Activated CD4-positive, alpha-beta T cell treated with anti-CD3 and anti-CD28 coated beads, Interleukin-2, amount 50 U/mL, for 24 hours (primary cell): ENCODE results near the gene CRYBB2.
"Not testable (repeated sequence)": the region's sequence is repeated elsewhere in the genome, so short reads cannot be mapped to it uniquely, and the experiment has no call there.

Experiments
- DNase-seq, 2 donors: peaks; one replicate each; pipeline ENCODE4 v3.0.0-alpha.2; 2020; ENCODE audit warnings: low read depth in 1 of 2, low spot score in 1 of 2

Gene CRYBB2, protein sequence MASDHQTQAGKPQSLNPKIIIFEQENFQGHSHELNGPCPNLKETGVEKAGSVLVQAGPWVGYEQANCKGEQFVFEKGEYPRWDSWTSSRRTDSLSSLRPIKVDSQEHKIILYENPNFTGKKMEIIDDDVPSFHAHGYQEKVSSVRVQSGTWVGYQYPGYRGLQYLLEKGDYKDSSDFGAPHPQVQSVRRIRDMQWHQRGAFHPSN

DNA sequence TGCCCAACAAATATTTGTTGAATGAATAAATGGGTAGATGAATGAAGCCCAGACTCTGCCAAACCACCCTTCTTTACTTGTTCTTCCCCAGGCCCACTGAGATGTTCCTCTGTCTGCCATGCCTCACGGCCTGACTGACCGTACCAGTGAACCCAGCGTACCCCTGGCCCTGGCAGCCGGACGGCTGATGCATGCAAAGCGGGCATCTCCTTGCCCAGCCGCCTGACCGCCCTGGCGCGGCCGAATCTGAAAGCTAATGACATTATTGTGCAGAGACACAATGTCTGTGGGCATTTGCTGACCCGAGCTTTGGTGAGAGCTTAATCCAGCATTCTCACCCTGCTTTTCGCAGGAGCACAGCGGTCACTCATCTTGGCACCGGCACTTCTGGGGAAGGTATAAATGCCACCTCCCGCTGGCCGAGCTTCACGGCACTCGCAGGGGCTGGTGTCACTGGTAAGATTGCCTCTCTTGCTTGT is at the start of gene CRYBB2:
CRYBB2 (plus strand) TSS at position 429 of the 479 bp plus-strand sequence. CDS start 1,791 bp downstream, outside the sequence.
- no peak for DNase-seq

DNA sequence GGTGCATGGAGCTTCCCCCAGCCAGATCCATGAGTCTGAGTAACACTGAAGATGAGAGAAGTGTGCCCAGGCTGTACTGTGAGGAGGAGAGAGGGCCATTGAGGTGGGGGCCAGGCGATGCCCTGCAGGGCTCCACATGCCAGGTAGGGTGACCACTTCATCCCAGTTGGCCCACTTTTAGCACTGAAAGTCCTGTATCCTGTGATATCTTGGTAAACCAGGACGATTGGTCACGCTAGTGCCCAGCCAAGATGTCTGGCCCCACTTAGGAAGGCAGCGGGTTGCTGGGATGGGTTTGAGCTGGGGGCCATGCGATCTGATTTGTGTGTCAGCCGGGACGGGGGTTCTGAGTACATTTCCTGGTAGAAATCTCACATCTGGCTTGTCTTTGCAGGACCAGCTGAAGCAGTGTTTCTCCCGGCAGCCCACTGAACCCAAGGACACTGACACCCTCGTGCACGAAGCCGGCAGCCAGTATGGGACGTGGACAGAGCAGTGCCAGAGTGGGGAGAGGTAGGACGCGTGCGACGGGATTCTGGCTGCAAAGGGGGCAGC is 48.9 kb upstream of the CRYBB2 start:
- no peak for DNase-seq

DNA sequence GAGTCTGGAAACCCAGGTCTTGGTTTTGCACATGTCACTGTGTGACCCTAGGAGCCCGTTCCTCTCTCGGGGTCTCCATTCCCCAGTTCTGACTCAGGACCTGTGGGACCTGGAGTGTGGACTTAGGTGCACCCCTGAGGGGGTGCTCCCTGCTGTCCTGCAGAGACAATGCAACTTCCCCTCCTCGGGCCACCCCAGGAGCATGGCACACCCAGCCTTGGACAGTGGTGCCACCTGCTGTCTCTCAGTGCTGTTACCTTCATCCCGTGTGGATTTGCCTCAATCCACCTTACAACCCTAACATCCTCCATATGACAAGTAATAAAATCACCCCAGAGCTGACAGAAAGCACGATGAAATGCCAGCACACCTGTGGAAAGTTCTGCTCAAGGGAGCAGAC is 47.3 kb upstream of the CRYBB2 start:
- DNase-seq, result no peak

DNA sequence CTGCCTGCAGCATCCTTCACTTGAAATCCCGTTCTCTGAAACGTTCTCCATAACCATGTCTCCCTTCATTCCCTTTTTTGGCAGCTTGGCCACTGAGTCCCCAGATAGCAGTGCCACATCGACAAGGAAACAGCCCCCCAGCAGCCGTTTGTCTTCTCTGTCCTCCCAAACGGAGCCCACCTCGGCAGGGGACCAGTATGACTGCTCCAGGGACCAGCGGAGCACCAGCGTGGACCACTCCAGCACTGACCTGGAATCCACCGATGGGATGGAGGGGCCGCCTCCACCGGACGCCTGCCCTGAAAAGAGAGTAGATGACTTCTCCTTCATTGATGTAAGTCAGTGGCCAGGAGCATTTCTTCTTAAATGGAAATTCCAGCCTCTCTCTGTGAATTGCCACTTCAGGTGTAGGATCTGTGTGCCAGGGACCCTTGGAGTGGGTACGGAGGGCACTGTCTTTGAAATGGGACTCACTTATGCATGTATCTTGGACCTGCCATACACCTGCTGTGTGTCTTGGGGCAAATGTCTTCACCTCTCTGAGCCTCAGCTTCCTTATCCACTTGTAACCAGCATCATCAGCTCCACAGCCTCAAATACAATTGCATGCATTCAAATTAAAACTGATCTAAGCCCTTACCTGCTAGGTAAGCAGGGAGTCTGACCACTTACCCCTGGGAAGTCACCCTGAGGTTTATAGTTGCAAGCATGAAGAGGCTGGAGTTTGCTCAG is 45.1 kb upstream of the CRYBB2 start:
- no peak for DNase-seq

DNA sequence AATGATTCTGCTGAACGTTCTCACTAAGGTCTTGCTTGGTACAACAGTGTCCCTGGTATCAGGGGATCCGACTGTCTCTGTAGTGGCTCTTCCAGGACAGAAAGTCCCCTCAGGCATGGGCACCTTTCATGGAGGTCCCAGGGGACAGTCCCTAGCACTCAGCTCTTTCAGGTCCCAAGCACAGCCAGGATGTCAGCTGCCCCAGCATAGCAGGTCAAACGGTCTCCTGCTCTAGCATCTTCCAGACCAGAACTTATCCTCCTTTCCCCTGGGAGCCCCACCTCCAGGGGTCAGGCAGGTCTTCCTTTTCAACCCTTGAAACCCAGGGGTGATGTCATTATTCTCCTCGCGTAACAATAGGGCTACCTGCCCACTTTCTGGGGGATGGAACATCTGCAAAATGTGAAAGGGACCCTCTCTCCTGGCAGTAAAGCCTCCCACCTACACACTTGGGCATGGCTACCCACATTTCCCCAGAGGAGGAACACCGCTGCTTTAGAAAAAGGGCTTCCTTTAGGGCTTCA is 44.5 kb upstream of the CRYBB2 start:
- no peak for DNase-seq

DNA sequence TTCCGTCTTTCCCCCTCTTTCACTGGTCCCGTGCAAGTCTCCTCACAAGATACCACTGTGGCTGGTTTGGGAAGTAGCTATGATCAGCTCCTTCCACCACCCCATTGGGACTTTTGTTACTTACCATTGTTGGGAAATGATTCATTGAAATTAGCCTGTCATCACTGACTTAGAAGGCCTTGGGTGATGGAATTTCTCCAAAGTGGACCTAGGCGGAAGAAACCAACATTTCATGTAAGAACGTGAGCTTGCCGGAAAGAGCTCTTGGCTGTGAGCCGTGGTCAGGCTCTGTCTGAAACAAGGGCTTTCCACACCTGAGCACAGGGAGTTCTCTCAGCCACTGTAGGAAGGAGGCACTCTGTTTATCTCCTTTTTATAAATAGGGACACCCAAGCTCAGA is 43.3 kb upstream of the CRYBB2 start:
- no peak for DNase-seq

DNA sequence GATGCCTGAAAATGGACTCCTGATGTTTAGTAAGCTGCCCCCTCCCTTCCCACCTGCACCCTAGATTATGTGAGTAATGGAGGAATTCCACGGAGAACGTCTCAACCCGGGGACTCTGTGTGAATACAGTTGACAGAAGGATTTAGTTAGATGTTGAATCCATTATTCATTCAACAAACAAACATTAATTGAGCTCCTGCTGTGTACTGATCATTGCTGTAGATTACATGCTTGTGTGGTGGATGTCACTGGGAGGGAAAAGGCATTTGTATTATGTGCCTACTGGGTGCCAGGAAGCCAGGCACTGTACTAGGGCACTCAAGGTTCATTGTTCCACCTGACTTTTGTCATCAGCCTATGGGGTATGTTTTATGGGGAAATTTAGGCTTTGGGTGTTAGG is 42.6 kb upstream of the CRYBB2 start:
- DNase-seq, result no peak

DNA sequence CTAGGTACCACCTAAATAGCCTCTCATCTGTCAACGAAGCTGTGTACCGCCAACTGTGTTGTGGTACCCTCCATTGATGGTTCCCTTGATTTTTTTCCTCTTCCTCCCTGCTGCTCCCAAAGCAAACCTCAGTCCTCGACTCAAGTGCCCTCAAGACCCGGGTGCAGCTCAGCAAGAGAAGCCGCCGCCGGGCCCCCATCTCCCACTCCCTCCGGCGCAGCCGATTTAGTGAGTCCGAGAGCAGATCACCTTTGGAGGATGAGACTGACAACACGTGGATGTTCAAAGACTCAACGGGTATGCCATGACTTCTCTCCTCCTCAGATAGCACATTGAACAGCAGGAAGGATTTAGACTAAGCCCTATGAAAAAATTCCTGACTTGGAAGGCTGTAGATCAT is 42.2 kb upstream of the CRYBB2 start:
- no peak for DNase-seq

DNA sequence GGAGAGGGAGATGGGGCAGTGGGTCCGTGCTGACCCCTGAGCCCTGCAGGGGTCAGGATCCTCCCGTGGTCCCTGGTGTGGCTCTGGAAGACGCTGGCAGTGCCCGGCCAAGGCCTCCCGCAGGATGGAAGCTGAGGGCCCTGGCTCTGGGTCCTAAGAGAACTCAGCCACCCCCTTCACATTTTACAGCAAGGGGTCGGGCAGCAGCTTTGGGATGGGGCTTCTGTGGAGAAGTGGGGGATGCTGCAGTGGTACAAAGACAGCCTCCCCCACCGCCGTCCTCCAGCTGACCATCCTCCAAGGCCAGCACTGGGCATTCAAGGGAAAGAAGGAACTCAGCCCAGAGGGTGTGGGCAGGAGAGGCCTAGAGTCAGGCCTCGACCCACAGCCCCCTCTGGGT is 41.5 kb upstream of the CRYBB2 start:
- DNase-seq, result no peak

DNA sequence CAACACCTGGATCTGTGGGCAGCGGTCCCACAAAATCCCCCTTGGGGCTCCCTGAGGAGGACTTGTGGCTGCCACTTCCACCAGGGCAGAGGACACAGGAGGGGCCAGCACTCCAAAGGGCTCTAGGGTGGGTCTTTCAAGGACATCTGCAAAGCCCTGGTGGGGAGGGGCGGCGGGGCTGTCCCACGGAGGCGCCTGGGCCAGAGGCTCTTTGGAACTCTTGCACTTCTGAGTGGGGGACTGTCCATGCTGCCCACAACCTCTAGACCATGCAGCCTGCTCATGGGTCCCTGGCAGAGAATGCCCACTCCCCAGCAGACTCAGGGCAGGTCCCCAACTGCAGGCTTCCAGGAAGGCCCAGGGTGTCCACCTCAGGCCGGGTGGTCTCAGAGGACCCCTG is 41.1 kb upstream of the CRYBB2 start:
- not testable (repeated sequence) for DNase-seq

DNA sequence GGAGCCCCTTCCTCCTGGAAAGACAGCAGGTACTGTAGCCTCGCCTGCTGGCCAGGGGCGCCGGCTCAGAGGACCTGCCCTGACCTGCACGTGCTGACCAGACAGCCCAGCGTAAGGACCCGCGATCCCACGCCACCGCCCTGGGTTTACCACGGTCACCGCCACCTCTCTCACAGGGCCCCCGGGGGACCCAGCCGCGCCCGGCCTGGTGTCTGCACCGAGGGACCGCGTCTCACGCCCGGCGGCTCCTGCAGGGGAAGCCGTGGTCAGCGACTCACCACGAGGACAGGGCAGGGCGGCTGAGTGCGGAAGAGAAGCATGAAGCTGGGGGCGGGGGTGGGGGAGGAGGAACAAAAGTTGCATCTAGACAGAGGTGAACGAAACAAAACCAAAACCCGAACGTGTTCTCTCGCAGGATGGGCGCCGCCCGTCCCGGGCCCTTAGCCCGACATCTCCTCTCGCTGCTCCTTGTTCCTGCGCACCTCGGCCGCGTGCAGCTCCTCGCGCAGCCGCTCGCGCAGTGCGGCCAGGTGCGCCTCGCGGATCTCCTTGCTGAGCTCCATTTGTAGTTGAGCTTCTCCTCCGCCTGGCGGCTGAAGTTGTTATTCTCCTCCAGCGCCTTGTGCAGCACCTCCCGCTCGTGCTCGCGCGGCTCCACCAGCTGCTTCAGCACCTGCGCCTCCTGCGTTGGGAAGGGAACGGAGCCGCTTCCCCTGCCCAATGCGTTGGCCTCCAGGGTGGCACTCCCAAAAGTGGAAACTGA is 40.4 kb upstream of the CRYBB2 start:
- DNase-seq, result not testable (repeated sequence)

DNA sequence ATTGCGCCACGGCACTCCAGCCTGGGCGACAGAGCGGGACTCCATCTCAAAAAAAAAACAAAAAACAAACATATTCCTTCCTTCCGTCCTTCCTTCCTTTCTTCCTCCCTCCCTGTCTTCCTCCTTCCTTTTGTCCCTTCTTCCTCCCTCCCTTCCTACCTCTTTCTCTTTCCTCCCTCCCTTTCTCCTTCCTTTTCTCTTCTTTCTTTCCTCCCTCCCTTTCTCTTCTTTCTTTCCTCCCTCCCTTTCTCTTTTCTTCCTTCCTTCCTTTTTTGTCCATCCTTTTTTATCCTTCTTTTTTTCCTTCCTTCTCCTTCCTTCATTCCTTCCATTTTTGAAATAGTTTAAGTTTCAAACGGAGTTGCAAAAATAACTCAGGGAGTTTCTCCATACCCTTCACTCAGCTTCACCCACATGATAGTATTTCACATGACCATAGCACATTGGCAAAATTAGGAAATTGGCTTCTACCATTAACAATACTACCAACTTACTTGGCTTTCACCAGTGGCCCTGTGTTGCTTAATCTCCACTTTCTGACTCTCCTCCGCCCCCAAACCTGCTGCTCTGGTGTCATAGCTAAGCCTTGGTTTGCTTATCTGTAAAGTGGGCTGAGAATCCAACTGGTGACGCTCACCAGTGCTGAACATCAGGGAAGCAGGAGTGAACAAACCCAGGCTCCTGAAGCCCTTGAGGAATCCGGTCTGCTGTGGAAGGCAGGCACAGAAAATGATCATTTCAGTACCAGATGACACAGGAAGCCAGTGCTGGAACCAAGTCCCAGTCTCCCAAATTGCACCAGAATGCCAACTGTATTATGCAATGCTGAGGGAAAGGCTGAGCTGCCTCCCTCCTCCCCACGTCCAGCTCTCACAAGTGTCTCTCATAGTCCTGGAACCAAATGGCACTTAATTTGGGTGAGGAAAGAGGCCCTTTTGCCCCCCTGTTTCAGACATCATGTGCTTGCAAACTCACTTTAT is 37.0 kb upstream of the CRYBB2 start:
- no peak for DNase-seq

DNA sequence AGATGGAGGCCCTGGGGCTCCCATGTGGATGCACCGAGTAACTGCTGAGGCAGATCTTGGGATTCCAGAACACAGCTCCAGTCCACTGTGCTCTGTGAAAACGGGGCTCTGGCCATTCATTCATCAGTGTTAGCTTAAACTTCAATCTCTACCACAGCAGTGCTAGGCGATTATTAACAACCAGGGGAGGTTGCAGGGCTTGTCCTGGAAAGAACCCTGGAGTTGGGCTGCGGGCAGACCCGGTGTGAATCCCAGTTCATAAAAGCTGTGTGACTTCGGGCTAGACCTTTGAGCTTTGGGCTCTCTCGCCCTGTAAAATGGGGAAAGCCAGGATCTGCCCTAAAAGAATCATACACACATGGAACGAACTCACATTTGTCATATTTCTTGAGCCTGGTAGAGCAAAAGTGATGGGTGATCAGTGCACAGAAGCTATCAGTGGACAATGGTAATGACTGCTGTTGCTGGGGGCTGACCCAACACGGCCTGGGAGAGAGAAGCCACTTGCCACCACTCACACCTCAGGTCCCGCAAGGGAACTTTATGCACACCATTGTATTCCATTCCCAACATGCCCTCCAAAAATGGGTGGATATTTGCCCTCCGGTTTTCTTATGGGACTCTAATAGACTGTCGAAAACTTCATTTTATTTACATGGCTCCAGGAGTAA is 35.4 kb upstream of the CRYBB2 start:
- DNase-seq, result no peak

DNA sequence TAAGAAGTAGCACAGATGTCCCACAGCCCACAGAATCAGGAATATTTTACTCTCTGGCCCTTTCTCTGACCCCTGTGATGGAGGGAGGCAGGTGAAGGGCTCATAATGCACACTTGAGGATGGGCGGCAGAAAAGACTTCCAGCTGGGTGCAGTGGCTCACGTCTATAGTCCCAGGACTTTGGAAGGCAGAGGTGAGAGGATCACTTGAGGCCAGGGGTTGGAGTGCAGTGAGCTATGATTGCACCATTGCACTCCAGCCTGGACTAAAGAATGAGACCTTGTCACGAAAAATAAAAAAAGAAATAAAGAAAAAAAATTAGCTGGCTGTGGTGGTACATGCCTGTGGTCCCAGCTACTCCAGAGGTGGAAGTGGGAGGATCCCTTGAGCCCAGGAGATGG is 33.3 kb upstream of the CRYBB2 start:
- no peak for DNase-seq

DNA sequence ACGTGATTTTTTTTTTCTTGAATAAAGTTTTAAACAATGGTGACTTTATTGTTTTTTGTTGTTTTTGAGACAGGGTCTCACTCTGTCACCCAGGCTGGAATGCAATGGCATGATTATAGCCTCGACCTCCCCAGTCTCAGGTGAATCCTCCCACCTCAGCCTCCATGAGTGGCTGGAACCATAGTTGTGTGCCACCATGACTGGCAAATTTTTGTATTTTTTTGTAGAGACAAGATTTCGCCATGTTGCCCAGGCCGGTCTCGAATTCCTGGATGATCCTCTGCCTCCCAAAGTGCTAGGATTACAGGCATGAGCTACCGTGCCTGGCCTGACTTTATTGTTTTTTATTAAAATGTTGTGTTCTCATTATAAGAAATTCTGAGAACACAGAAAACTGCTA is 32.0 kb upstream of the CRYBB2 start:
- no peak for DNase-seq

DNA sequence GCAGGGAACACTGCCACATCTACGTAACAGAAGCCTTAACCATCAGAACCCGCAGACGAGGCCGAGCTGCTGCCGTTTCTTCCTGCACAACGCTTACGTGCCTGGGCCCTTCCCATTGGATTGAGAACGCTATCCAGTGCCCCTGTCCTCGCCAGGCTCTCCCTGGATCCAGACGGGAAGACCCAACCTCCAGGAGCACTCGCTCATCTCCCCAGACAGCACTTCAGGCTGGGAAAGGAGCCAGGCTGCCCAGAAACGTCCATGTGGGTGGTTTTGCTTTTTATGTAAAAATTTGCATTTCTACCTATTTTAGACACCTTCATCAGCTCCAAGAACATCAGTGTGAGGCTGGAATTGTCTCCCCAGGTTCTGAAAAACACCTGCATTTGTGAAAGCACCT is 27.0 kb upstream of the CRYBB2 start:
- DNase-seq, result no peak

DNA sequence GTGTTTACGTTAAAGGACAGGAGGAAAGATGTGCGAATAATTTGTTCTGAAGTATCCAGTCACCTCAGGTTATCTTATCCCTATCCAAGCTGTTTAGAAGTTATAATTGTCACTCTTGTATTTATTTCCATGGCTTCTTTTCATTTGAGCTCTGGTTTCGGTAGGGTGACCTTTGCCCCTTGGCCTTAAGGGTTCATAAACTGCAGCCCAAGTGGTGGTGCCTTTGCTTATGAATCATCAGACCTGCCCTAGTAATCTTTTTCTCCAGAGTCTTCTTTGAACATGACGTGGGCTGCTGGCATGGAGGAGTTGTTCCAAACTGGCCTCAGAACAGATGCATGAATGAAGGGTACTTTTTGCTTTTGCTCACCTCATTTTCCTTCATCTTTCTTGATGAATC is 26.3 kb upstream of the CRYBB2 start:
- no peak for DNase-seq

DNA sequence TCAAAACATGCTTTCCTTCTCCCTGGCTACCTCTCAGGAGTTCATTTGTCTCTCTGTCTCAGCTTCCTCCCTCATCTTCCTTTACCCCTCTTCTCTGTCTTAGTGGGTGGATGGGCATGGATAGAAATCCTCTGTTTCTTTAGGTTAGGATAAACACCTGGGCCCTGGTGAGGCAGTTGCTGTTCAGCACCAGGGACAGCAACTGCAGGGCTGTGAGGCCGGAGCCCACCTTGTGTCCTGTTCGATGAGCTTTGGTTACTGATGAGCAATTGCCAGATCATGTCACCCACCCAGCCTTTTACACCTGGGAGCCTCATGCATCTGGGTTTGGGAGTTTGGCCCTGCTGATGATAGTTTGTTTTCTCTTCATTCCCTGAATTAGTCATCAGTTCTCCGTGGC is 25.9 kb upstream of the CRYBB2 start:
- DNase-seq, result no peak

DNA sequence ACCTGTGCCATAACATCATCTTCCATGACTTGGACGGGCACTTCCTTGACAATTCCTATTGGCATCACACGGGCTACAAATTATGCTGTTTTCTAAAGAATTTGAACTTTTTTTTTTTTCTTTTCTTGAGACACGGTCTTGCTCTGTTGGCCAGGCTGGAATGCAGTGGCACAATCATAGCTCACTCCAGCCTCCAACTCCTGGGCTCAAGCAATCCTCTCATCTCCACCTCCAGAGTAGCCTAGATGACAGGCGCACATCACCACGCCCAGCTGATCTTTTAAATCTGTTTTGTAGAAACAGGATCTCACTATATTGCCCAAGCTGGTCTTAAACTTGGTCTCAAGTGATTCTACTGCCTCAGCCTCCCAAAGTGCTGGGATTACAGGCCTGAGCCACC is 23.1 kb upstream of the CRYBB2 start:
- DNase-seq, result no peak

DNA sequence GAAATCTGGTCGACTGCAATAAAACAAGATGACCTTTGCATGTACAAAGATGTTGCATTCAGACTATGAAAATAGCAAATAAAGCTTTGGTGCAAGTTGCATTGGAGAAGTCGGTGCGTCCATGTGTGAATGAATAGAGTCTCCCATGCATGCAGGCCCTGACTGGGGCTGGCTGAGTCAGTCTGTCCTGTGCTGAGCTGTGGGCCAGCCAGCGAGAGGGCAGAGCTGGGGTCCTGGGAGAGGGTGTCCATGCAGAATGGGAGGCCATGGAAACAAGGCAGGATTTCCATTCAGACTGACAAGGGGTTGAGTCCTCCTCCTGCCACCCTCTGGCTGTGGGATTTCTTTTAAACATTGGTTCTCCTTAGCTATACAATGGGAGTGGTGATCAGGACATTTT is 22.1 kb upstream of the CRYBB2 start:
- no peak for DNase-seq
